ENCODE data around the gene RAB3IL1. TPM values are rescaled to one million over a fixed set of nuclear protein-coding genes. Genes with fewer than 3 reads are reported as not detected.
"Not testable (repeated sequence)": the region's sequence is repeated elsewhere in the genome, so short reads cannot be mapped to it uniquely, and the experiment has no call there.

RAB3IL1 gene, protein sequence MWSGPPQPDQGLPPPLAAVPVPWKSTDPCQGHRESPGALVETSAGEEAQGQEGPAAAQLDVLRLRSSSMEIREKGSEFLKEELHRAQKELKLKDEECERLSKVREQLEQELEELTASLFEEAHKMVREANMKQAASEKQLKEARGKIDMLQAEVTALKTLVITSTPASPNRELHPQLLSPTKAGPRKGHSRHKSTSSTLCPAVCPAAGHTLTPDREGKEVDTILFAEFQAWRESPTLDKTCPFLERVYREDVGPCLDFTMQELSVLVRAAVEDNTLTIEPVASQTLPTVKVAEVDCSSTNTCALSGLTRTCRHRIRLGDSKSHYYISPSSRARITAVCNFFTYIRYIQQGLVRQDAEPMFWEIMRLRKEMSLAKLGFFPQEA
- 5.8 and 7.2 TPM in 2 replicates for total RNA-seq (2014; rRNA removed; shearing (Covaris generic))

DNA sequence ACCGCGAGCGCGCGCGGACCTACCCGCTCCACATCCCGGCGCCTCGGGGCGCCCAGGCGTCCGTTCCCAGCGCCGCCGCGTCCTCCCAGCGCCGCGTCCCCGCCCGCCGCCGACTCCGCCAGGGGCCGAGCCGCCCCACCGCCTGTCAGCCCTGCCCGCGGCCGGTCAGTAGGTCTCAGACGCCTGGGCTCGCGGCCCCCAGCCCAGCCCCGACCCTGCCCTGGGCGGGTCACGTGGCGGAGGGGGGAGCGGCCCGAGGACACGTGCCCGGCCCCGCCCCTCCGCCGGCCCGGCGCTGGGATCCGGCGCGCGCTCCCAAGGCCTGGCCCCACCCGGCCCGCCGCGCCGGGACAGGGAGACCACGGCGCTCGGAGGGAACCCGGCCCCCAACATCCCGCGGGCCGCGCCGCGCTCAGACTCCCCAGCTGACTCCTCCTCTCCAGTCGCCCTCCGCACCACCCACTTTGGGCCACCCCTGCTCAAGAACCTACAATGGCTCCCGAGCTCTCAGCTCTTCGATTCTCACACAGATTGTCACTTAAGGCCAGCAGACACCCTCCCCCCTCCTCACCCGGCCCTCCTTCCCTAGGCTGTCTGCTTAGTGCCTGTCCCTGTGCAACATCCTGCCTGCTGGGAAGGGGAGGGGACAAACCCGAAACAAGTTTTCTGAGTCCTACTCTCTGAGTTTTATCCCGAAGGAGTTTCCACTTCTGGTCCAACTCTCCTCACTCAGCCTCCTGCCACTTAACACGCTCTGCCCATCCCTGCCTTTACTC, at the start of gene RAB3IL1:
RAB3IL1 (minus strand) TSS at position 233 of the 776 bp plus-strand sequence; CDS start at position 34, 199 bp downstream.
- H3K36me3 ChIP-seq (replicated peaks; ENCODE audit: control insufficient read depth, insufficient read depth, low read length) = no peaks in the 10 kb centered on the region
- H3K4me3 ChIP-seq (ENCODE audit: insufficient read depth, low read depth, low read length) = peak within 1 kb of the TSS; percentile 53
- DNase-seq = peak; percentile 99
- peaks cover 24% of the 10 kb centered on the region for H3K27me3 ChIP-seq (ENCODE audit: control insufficient read depth, insufficient read depth, low read length)

DNA sequence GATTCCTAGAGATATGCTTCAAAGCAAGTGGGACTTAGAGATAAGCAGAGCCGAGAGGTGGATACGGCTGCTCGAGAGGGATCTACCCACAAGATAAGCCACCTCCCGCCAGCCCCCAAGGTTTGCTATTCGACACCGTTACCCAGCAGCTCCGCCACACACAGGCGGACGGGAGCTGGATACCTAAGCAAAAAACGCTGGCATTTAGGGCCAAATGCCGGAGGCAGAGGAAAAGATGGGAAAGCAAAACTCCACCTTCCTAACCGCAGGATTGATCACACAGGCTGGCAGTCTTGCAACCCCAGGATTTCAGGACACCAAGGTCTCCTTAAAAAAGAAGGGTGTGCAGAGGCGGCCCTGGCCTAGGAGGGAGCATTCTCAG, 49.4 kb upstream of the RAB3IL1 start:
- DNase-seq = peak; percentile 48
- Histone ChIP-seq H3K4me3 (ENCODE audit: insufficient read depth, low read depth, low read length) (peak overlapping the region; percentile 68), H3K36me3 (replicated peaks; ENCODE audit: control insufficient read depth, insufficient read depth, low read length) (peaks cover 17% of the 10 kb centered on the region), H3K27me3 (ENCODE audit: control insufficient read depth, insufficient read depth, low read length) (no peaks in the 10 kb centered on the region)

DNA sequence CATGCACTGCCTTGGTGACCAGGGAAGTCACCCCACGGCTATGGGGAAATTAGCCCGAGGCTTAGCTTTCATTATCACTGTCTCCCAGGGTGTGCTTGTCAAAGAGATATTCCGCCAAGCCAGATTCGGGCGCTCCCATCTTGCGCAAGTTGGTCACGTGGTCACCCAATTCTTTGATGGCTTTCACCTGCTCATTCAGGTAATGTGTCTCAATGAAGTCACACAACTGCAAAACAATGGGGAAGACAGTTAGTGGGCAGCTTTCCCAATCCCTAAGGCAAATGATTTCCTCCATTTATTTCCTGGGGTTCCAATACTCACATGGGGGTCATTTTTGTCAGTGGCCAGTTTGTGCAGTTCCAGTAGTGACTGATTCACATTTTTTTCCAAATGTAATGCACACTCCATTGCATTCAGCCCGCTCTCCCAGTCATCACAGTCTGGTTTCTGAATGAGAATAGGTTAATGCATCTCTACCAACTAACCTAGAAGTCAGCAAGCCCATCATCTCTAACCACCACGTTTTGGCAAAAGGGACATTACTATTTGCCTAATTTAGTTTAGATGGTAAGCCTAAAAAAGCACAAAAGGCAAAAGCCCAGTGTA, 47.4 kb upstream of the RAB3IL1 start:
- not testable (repeated sequence) for H3K27me3 ChIP-seq (ENCODE audit: control insufficient read depth, insufficient read depth, low read length); DNase-seq
- peak overlapping the region; percentile 68; the same call in 1 of the 2 replicates for H3K4me3 ChIP-seq (ENCODE audit: insufficient read depth, low read depth, low read length)
- H3K36me3 ChIP-seq (replicated peaks; ENCODE audit: control insufficient read depth, insufficient read depth, low read length) = peaks cover 17% of the 10 kb centered on the region

DNA sequence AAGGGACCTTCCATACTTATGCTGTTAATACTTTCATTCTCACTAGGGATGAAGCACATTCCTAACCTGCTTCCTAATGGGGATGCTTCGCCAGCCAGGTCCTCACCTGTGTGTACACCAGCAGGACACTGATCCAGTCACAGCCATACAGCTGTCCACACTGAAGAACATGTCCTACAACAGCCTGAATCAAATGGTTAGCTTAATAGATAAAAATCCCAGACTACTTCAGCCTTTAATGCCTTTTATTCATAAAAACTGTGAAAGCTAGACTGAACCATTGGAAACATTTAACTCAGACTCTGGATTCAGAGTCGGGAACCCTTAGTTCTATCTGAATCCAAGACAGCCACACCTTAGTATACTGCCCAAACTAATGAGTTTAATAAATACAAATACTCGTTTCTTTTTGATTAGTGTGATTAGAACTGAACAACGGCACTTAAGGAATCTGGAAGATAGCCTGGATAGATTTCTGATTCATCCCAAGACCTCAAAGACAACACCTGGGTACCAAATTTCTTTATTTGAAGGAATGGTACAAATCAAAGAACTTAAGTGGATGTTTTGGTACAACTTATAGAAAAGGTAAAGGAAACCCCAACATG, 46.8 kb upstream of the RAB3IL1 start:
- H3K4me3 ChIP-seq (ENCODE audit: insufficient read depth, low read depth, low read length) = no peak overlapping the region

DNA sequence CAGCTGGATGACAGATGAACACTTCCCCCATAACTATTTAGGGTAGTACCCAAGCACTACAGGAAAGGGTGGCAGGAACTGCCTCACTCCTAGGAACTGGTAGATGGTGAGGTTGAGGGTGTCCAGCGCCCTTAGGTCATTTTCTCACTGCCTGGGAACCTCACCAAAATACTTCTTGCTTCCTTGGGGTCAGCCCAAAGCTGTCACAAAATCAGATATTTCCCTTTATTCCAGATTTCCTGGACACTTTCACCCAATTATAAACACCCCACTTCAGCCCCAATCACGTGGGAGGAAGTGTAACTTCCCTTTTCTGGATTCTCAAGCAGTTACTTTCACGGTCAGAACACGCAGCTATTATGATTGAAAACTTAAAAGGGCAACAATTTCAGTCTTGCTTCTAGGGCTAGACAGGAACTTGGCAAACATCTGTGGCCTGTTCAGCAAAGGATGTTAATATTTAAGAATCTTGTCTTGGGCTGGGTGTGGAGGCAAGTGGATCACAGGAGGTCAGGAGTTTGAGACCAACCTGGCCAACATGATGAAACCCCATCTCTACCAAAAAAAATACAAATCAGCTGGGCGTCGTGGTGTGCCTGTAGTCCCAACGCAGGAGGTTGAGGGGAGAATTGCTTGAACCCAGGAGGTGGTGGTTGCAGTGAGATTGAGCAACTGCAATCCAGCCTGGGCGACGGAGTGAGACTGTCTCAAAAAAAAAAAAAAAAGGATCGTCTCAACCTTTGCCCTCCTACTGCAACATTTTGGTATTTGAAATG, 46.1 kb upstream of the RAB3IL1 start:
- Histone ChIP-seq H3K27me3 (ENCODE audit: control insufficient read depth, insufficient read depth, low read length) (no peaks in the 10 kb centered on the region), H3K4me3 (ENCODE audit: insufficient read depth, low read depth, low read length) (no peak overlapping the region), H3K36me3 (replicated peaks; ENCODE audit: control insufficient read depth, insufficient read depth, low read length) (peaks cover 17% of the 10 kb centered on the region)
- DNase-seq = no peak

More for the DNA sequence above, 46.8 kb upstream of the RAB3IL1 start:
- H3K36me3 ChIP-seq (replicated peaks; ENCODE audit: control insufficient read depth, insufficient read depth, low read length) = peaks cover 17% of the 10 kb centered on the region
- no peak for DNase-seq
- no peaks in the 10 kb centered on the region for H3K27me3 ChIP-seq (ENCODE audit: control insufficient read depth, insufficient read depth, low read length)

DNA sequence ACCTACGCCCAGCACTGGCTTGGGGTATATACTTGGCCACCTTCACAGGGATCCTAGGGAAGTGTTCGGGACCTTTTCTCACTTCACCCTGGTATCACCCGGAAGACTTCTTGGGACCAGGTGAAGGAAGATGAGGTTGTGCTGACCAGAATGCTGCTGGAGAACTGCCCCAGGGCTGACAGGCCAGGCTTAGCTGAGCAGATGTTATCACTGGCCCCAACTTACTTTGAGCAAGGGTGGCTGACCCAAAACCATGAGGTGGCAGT, 45.6 kb upstream of the RAB3IL1 start:
- H3K36me3 ChIP-seq (replicated peaks; ENCODE audit: control insufficient read depth, insufficient read depth, low read length) = peaks cover 17% of the 10 kb centered on the region
- DNase-seq = no peak
- no peak overlapping the region for H3K4me3 ChIP-seq (ENCODE audit: insufficient read depth, low read depth, low read length)
- H3K27me3 ChIP-seq (ENCODE audit: control insufficient read depth, insufficient read depth, low read length) = no peaks in the 10 kb centered on the region

DNA sequence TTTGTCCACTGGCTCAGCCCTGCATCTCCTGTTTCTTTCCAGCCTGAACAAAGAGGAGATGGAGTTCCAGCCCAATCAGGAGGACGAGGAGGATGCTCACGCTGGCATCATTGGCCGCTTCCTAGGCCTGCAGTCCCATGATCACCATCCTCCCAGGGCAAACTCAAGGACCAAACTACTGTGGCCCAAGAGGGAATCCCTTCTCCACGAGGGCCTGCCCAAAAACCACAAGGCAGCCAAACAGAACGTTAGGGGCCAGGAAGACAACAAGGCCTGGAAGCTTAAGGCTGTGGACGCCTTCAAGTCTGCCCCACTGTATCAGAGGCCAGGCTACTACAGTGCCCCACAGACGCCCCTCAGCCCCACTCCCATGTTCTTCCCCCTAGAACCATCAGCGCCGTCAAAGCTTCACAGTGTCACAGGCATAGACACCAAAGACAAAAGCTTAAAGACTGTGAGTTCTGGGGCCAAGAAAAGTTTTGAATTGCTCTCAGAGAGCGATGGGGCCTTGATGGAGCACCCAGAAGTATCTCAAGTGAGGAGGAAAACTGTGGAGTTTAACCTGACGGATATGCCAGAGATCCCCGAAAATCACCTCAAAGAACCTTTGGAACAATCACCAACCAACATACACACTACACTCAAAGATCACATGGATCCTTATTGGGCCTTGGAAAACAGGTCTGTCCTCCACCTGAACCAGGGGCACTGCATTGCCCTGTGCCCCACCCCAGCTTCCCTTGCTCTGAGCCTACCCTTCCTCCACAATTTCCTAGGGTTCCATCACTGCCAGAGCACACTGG, 45.0 kb upstream of the RAB3IL1 start:
- H3K36me3 ChIP-seq (replicated peaks; ENCODE audit: control insufficient read depth, insufficient read depth, low read length) = peaks cover 17% of the 10 kb centered on the region
- H3K27me3 ChIP-seq (ENCODE audit: control insufficient read depth, insufficient read depth, low read length) = no peaks in the 10 kb centered on the region
- peak; percentile 19 for DNase-seq
- H3K4me3 ChIP-seq (ENCODE audit: insufficient read depth, low read depth, low read length) = no peak overlapping the region

DNA sequence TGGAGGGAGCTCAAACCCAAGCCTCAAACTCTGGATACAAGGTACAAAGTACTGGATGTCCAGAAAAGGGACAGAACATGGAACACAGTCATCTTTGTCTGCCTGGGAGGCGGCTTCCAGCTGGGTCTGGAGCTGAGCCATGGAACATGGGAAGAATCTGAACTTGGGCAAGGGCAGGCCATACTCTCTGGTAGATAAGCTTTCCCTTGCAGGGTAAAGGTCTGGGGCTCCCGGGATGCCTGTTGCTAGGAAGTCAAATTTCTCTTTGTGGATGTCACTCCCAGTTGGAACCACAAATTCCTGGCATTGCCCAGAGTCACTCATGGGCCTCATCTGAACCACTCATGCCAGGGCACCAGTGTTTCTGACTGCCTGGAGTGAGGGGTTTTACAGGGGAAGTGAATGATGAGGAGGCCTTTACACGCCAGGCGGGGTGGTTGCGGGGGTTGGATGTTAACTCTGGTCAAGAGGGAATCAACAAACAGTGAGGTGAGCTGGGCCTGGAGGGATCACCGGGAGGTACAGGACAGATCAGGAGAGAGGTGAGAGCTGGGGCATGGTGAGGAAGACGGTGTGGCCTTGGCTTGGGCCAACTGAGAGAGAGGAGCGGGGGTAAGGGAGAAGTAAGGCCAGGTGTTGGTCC, 44.3 kb upstream of the RAB3IL1 start:
- H3K36me3 ChIP-seq (replicated peaks; ENCODE audit: control insufficient read depth, insufficient read depth, low read length) = peaks cover 17% of the 10 kb centered on the region
- DNase-seq = peak; percentile 13
- H3K27me3 ChIP-seq (ENCODE audit: control insufficient read depth, insufficient read depth, low read length) = no peaks in the 10 kb centered on the region; the same call in 1 of the 2 replicates
- no peak overlapping the region for H3K4me3 ChIP-seq (ENCODE audit: insufficient read depth, low read depth, low read length)

DNA sequence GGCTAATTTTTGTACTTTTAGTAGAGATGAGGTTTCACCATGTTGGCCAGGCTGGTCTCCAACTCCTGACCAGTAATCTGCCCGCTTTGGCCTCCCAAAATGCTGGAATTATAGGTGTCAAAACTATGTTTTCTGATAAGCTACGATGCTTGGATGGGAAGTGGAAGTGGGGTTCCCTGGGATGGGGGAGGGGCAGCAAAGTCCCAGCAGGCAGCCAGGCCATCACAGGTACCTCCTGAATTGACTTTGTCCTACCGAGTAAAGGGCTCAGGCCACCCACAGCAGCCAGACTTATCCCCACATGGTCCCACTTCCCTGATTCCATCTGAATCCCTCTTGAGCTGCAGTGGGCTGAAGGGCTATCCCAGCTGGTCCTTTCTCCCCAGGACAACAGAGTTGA, 43.2 kb upstream of the RAB3IL1 start:
- H3K4me3 ChIP-seq (ENCODE audit: insufficient read depth, low read depth, low read length) = no peak overlapping the region
- DNase-seq = peak; percentile 14
- H3K36me3 ChIP-seq (replicated peaks; ENCODE audit: control insufficient read depth, insufficient read depth, low read length) = peaks cover 12% of the 10 kb centered on the region
- peaks cover 9% of the 10 kb centered on the region; the same call in 1 of the 2 replicates for H3K27me3 ChIP-seq (ENCODE audit: control insufficient read depth, insufficient read depth, low read length)

DNA sequence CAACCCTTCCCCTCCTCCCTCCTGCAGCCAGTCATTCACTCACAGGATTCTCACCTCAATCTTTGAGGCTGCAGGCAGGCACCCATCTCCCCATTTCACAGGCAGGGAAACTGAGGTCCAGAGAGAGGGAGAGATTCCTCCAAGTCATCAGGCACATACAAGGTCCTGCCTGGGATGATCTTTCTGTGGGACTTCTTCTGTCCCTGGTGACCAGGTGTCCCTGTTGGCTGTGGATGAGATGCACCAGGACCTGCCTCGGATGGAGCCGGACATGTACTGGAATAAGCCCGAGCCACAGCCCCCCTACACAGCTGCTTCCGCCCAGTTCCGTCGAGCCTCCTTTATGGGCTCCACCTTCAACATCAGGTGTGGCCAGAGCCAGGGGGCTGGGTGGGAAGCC, 42.3 kb upstream of the RAB3IL1 start:
- peak; percentile 13 for DNase-seq
- H3K27me3 ChIP-seq (ENCODE audit: control insufficient read depth, insufficient read depth, low read length) = peaks cover 17% of the 10 kb centered on the region
- H3K4me3 ChIP-seq (ENCODE audit: insufficient read depth, low read depth, low read length) = no peak overlapping the region
- H3K36me3 ChIP-seq (replicated peaks; ENCODE audit: control insufficient read depth, insufficient read depth, low read length) = peaks cover 4% of the 10 kb centered on the region

DNA sequence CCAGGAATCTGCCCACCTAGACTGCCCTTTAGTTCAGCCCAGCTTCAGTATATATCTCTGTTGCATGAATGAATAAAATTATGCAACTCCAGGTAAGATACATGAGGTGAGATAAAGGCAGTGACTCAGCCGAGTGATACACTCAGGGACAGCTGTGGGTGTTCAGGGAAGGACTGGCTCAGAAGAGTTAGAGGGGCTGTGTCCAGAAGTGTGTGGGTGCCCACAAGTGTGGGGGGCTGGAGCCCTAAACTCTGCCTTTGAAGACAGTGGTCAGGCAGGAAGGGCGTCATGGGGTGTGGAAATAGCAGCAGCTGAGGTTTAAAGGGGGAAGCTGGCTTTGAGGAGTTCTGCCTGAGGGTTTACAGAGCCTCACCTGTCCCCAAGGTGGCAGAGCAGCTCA, 41.7 kb upstream of the RAB3IL1 start:
- no peak overlapping the region for H3K4me3 ChIP-seq (ENCODE audit: insufficient read depth, low read depth, low read length)
- peaks cover 2% of the 10 kb centered on the region; the same call in 1 of the 2 replicates for H3K36me3 ChIP-seq (replicated peaks; ENCODE audit: control insufficient read depth, insufficient read depth, low read length)
- H3K27me3 ChIP-seq (ENCODE audit: control insufficient read depth, insufficient read depth, low read length) = peaks cover 20% of the 10 kb centered on the region
- DNase-seq = peak; percentile 37

DNA sequence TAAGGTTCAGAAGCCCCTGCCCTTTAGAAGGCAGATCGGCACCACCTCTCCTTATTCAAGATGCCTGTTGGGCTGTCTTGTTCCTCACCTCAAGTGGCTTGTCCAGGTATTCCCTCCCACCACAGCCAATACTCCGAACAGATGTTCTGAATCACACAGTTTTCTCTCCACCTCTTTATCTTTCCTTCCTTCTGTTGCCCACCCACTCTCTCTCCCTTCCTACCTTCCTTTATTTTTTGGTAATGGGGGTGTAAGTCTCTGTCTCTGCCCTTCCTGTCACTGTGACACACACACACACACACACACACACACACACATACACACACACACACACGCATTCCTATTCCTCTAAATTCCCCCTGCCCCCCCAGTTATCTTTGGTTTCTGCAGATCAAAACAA, 41.2 kb upstream of the RAB3IL1 start:
- peak; percentile 20 for DNase-seq
- Histone ChIP-seq H3K36me3 (replicated peaks; ENCODE audit: control insufficient read depth, insufficient read depth, low read length) (no peaks in the 10 kb centered on the region; the same call in 1 of the 2 replicates), H3K27me3 (ENCODE audit: control insufficient read depth, insufficient read depth, low read length) (peaks cover 20% of the 10 kb centered on the region), H3K4me3 (ENCODE audit: insufficient read depth, low read depth, low read length) (no peak overlapping the region)
